WERI-Rb-1 (cell line): ENCODE measurements around the gene GSTO1.

Experiments used
- DNase-seq: peaks from one replicate; pipeline ENCODE4 v3.0.0-alpha.2; 2020
- H3K27ac ChIP-seq: fragments of 250-450 bp; sonication (Bioruptor Pico); 2 replicates; pipeline ENCODE4 v1.5.1; 2020; ENCODE audit warnings: mild to moderate bottlenecking, moderate library complexity
- H3K27me3 ChIP-seq: fragments of 250-450 bp; sonication (Bioruptor Pico); 2 replicates; pipeline ENCODE4 v1.5.1; 2021; ENCODE audit warnings: mild to moderate bottlenecking, low read depth, moderate library complexity; ENCODE audit not compliant: insufficient read depth, severe bottlenecking
- H3K36me3 ChIP-seq: fragments of 250-450 bp; sonication (Bioruptor Pico); 2 replicates; pipeline ENCODE4 v1.5.1; 2020; ENCODE audit warnings: mild to moderate bottlenecking, moderate library complexity
- H3K4me3 ChIP-seq: 2 replicates; pipeline ENCODE4 v1.5.1; 2011; ENCODE audit warnings: low read depth, mild to moderate bottlenecking, control low read depth, low read length
- H3K9me3 ChIP-seq: fragments of 250-450 bp; sonication (Bioruptor Pico); 2 replicates; pipeline ENCODE4 v1.5.1; 2021; ENCODE audit warnings: mild to moderate bottlenecking, moderate library complexity; ENCODE audit not compliant: severe bottlenecking
- TF ChIP-seq, protein P1 (sequence below): IDR thresholded peaks from 2 replicates; pipeline ENCODE4 v1.5.1; 2011; ENCODE audit warnings: low read depth, mild to moderate bottlenecking, control low read depth, inconsistent platforms, low read length

Gene GSTO1

DNA sequence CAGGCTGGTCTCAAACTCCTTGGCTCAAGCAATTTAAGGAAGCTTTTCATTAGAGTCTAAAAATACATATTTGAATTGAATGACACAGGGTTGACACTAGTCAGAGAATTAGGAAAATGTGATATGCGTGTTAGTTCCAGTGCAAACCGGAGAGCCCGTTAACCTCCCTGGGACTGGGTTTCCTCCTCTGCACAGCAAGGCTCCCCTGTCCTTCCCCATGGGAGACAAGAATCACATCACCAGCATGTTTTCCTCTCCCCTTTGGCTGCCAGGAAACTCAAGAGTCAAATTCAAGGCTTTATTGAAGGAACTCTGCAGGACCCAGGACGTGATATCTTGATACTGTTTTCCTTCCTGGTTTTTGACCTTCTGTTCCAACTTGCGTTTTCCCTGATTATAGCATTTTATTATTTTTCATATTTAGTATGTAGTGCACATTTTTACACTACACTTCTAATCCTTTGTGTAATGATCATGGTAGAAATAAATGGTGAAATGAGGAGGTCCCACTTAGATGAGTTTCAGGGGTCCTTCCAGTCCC, 39.2 kb downstream of the GSTO1 start:
- Histone ChIP-seq H3K4me3 (no peak overlapping the region), H3K27ac (no peak overlapping the region), H3K27me3 (no peaks in the 10 kb centered on the region), H3K9me3 (no peaks in the 10 kb centered on the region), H3K36me3 (no peaks in the 10 kb centered on the region)
- DNase-seq, result no peak
- TF ChIP-seq, protein P1, sequence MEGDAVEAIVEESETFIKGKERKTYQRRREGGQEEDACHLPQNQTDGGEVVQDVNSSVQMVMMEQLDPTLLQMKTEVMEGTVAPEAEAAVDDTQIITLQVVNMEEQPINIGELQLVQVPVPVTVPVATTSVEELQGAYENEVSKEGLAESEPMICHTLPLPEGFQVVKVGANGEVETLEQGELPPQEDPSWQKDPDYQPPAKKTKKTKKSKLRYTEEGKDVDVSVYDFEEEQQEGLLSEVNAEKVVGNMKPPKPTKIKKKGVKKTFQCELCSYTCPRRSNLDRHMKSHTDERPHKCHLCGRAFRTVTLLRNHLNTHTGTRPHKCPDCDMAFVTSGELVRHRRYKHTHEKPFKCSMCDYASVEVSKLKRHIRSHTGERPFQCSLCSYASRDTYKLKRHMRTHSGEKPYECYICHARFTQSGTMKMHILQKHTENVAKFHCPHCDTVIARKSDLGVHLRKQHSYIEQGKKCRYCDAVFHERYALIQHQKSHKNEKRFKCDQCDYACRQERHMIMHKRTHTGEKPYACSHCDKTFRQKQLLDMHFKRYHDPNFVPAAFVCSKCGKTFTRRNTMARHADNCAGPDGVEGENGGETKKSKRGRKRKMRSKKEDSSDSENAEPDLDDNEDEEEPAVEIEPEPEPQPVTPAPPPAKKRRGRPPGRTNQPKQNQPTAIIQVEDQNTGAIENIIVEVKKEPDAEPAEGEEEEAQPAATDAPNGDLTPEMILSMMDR, result no peak

DNA sequence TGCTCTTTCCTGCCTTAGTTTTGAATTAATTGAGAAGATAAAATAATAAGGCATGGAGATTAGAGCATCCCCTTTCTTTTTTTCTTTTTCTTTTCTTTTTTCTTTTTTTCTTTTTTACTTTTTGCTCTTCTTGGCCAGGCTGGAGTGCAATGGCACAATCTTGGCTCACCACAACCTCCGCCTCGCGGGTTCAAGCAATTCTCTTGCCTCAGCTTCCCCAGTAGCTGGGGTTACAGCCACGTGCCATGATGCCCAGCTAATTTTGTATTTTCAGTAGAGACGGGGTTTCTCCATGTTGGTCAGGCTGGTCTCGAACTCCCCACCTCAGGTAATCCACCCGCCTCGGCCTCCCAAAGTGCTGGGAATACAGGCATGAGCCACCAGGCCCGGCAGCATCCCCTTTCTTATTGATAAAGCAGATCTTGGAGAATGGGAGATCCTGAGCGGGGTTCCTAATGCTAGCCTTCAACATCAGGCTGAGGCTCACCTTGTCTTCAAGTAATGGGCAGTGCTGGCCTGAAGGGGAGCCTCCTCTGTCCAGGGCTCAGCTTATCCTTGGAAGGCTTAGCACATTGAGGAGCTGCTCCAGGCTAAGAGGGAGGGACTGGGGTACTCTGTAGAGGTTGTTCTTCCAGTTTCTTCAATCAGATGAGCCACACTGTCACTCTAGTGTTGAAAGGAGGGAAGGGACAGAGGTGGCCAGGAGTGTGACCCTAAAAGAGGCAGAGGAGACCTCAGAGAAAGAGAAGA, 42.2 kb downstream of the GSTO1 start:
- Histone ChIP-seq H3K27me3 (no peaks in the 10 kb centered on the region), H3K36me3 (no peaks in the 10 kb centered on the region), H3K27ac (no peak overlapping the region), H3K9me3 (no peaks in the 10 kb centered on the region), H3K4me3 (no peak overlapping the region)
- TF ChIP-seq, protein P1, result no peak
- DNase-seq, result no peak

DNA sequence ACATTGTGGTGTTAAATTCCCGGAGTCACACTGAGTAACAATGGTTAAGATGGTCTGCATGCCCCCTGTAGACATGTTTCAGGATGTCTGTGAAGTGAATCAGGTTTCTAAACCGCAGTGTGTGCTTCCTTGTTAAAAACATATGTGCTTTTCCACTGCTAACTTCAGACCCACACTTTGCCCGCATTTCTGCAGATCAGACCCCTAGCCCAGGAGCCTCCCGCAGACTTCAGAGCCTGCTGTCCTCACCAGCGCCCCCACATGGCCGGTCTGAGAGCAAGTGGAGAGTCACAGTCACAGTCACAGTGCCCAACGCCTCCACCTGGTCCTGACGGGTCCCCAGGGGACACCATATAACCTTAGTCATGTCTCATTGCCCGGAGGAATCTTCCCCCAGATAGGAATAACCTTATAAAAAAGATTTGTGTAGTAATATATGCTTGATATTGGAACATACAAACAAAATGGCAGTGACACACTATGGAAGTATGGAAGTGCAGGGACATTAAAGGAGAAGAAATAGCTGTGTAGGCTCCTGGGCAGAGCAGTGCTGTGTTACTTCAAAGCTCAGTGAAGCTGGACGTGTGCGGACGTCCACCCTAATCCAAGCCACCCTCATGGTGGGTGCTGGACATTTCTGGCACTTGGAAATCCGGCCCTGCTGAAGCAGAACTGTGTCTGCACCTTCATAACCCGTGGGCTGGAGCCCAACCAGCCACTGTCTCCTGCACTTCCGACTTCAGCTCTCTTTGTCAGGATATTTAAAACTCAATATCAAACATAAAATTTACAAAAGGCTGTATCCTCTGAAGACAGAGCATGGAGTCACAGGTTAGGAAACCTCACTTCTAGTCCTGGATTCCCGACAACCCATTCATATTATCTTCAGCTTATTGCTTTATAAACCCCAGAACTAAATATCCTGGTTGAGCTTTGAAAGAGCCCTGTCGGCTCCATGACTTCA, 43.3 kb downstream of the GSTO1 start:
- no peaks in the 10 kb centered on the region for H3K36me3 ChIP-seq
- no peak overlapping the region for H3K27ac ChIP-seq
- TF ChIP-seq, protein P1, result peak; percentile 68
- H3K9me3 ChIP-seq, result no peaks in the 10 kb centered on the region
- no peaks in the 10 kb centered on the region for H3K27me3 ChIP-seq
- H3K4me3 ChIP-seq, result no peak overlapping the region
- peak; percentile 65 for DNase-seq

DNA sequence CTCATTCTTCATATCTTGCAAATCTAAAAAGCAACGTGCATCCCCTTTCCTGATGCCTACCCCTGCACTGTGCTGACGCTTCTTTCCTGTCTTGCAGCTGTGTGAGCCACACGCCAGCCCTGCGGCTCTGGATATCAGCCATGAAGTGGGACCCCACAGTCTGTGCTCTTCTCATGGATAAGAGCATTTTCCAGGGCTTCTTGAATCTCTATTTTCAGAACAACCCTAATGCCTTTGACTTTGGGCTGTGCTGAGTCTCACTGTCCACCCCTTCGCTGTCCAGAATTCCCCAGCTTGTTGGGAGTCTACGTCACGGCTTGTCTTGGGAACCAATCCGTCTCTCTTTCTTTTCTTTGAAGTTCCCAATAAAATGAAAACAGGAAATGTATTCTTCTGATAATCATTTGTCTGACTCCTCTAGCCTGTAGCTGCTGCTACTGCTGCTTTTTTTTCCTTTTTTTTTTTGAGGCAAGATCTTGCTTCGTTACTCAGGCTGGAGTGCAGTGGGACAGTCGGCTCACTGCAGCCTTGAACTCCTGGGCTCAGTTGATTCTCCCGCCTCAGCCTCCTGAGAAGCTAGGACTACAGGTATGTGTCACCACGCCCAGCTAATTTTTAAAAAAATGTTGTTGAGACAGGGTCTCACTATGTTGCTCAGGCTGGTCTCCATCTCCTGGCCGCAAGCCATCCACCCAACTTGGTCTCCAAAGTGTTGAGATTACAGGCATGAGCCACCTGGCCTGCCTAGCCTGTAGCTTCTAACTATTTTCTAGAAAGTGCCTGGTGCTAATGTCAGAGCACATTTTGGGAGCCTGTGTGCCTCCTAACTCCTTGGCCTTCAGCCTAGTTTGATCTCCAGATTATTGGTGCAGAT, 44.6 kb downstream of the GSTO1 start:
- no peaks in the 10 kb centered on the region for H3K36me3 ChIP-seq
- H3K4me3 ChIP-seq, result no peak overlapping the region
- DNase-seq, result no peak
- H3K27ac ChIP-seq, result peak overlapping the region; percentile 86
- TF ChIP-seq, protein P1, result no peak
- H3K27me3 ChIP-seq, result no peaks in the 10 kb centered on the region
- H3K9me3 ChIP-seq, result no peaks in the 10 kb centered on the region

DNA sequence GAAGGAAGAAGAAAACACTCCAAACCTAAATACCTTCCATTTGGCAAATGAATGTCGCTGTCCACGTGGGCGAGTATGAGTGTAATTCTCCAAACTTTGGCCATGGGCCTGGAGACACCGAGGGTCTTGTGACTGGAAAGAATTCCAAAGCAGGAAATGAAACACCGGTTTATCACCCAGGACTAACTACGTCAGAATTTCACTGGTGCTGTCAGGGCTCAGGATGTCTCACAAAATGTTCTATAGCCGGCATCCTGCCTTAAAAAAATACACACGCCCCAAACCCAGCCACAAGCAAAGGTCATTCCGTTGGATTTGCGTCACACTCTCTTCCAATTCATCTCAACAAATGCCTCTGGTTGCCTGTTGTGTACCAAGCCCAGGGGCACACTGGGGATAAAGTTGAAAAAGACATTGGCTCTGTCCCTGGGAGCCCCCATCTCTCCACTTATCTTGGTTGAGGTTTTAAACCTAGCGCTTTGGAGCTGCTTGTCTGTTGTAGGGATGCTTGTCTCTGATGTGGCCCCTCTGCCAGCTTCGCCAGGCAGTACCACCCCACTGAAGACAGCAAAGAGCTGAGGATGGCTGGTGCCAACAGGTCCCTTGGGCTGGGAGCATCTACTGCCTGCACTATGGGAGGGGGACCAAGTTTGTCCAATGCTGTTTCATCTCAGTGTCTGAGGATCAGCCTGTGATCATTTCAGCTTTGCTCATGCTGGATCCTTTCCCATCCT, 45.5 kb downstream of the GSTO1 start:
- Histone ChIP-seq H3K9me3 (no peaks in the 10 kb centered on the region), H3K36me3 (no peaks in the 10 kb centered on the region), H3K27ac (peak overlapping the region; percentile 86), H3K27me3 (no peaks in the 10 kb centered on the region), H3K4me3 (peak overlapping the region; percentile 21)
- TF ChIP-seq, protein P1, result no peak
- no peak for DNase-seq
